H9 (cell line): Measurements from ENCODE around the gene HEYL. TPM values are rescaled to one million over a fixed set of nuclear protein-coding genes. Genes with fewer than 3 reads are reported as not detected.

ENCODE experiments used
- DNase-seq: peaks from one replicate; pipeline ENCODE4 v3.0.0-alpha.2; 2017
- H2AFZ ChIP-seq: one replicate; pipeline ENCODE4 v1.6.1; 2013; ENCODE audit warnings: mild to moderate bottlenecking, low read length, control low read depth, moderate library complexity
- H2AK5ac ChIP-seq: 2 replicates; pipeline ENCODE4 v1.6.1; 2013; ENCODE audit warnings: low read length, control low read depth, mixed read lengths; ENCODE audit not compliant: insufficient read length
- H2BK120ac ChIP-seq: one replicate; pipeline ENCODE4 v1.6.1; 2013; ENCODE audit warnings: low read depth, mild to moderate bottlenecking, low read length, control low read depth, inconsistent platforms; ENCODE audit not compliant: poor library complexity, severe bottlenecking
- H2BK12ac ChIP-seq: 2 replicates; pipeline ENCODE4 v1.6.1; 2013; ENCODE audit warnings: low read length, control low read depth, mixed read lengths, low read depth; ENCODE audit not compliant: insufficient read length
- H2BK15ac ChIP-seq: 2 replicates; pipeline ENCODE4 v1.6.1; 2013; ENCODE audit warnings: low read depth, low read length, control low read depth
- H2BK20ac ChIP-seq: one replicate; pipeline ENCODE4 v1.6.1; 2013; ENCODE audit warnings: low read depth, mild to moderate bottlenecking, low read length, control low read depth, inconsistent platforms; ENCODE audit not compliant: poor library complexity, severe bottlenecking
- H2BK5ac ChIP-seq: 2 replicates; pipeline ENCODE4 v1.6.1; 2013; ENCODE audit warnings: low read length, control low read depth, mixed read lengths; ENCODE audit not compliant: insufficient read length
- H3K14ac ChIP-seq: 2 replicates; pipeline ENCODE4 v1.6.1; 2013; ENCODE audit warnings: low read length, control low read depth; ENCODE audit not compliant: insufficient read depth
- H3K18ac ChIP-seq: 2 replicates; pipeline ENCODE4 v1.6.1; 2013; ENCODE audit warnings: low read depth, mild to moderate bottlenecking, mixed read lengths, low read length, control low read depth; ENCODE audit not compliant: insufficient read length
- H3K23ac ChIP-seq: 2 replicates; pipeline ENCODE4 v1.6.1; 2013; ENCODE audit warnings: low read length, control low read depth, mixed read lengths, low read depth; ENCODE audit not compliant: insufficient read length
- H3K23me2 ChIP-seq: 2 replicates; pipeline ENCODE4 v1.6.1; 2013; ENCODE audit warnings: low read depth, mild to moderate bottlenecking, mixed read lengths, low read length, control low read depth; ENCODE audit not compliant: insufficient read length, poor library complexity, severe bottlenecking
- H3K27ac ChIP-seq: 2 replicates; pipeline ENCODE4 v1.5.1; 2013; ENCODE audit warnings: low read length, control low read depth, mixed read lengths, low read depth; ENCODE audit not compliant: insufficient read length
- H3K27me3 ChIP-seq: 2 replicates; pipeline ENCODE4 v1.6.1; 2013; ENCODE audit warnings: low read length, control low read depth, inconsistent platforms; ENCODE audit not compliant: insufficient read depth
- H3K4ac ChIP-seq: 2 replicates; pipeline ENCODE4 v1.6.1; 2013; ENCODE audit warnings: low read depth, mild to moderate bottlenecking, control low read depth, inconsistent platforms, low read length, moderate library complexity
- H3K4me1 ChIP-seq: 2 replicates; pipeline ENCODE4 v1.6.1; 2013; ENCODE audit warnings: low read length, control low read depth, inconsistent platforms; ENCODE audit not compliant: insufficient read depth
- H3K4me2 ChIP-seq: 2 replicates; pipeline ENCODE4 v1.6.1; 2013; ENCODE audit warnings: low read length, control low read depth, mixed read lengths; ENCODE audit not compliant: insufficient read length, insufficient read depth
- H3K56ac ChIP-seq: 2 replicates; pipeline ENCODE4 v1.6.1; 2013; ENCODE audit warnings: low read depth, mild to moderate bottlenecking, mixed read lengths, low read length, control low read depth; ENCODE audit not compliant: insufficient read length
- H3K79me1 ChIP-seq: 2 replicates; pipeline ENCODE4 v1.6.1; 2013; ENCODE audit warnings: low read depth, mild to moderate bottlenecking, moderate library complexity, low read length, control low read depth, inconsistent platforms; ENCODE audit not compliant: insufficient read depth, poor library complexity, severe bottlenecking
- H3K79me2 ChIP-seq: 2 replicates; pipeline ENCODE4 v1.6.1; 2013; ENCODE audit warnings: low read length, control low read depth, inconsistent platforms; ENCODE audit not compliant: insufficient read depth
- H3K9ac ChIP-seq: 2 replicates; pipeline ENCODE4 v1.6.1; 2013; ENCODE audit warnings: low read length, control low read depth, mixed read lengths; ENCODE audit not compliant: insufficient read length; ENCODE audit errors: extremely low read depth
- H3K9me3 ChIP-seq: one replicate; pipeline ENCODE4 v1.6.1; 2013; ENCODE audit warnings: low read depth, low read length, inconsistent platforms; ENCODE audit not compliant: control insufficient read depth
- H3T11ph ChIP-seq: one replicate; pipeline ENCODE4 v1.6.1; 2013; ENCODE audit warnings: mild to moderate bottlenecking, low read length, control low read depth, inconsistent platforms
- H4K20me1 ChIP-seq: one replicate; pipeline ENCODE4 v1.6.1; 2013; ENCODE audit not compliant: control insufficient read depth, insufficient read length, insufficient read depth
- H4K5ac ChIP-seq: 2 replicates; pipeline ENCODE4 v1.6.1; 2013; ENCODE audit warnings: low read depth, mild to moderate bottlenecking, mixed read lengths, low read length, control low read depth; ENCODE audit not compliant: insufficient read length
- H4K8ac ChIP-seq: replicated peaks from 2 replicates; pipeline ENCODE4 v1.6.1; 2013; ENCODE audit warnings: low read length, control low read depth, mixed read lengths, low read depth; ENCODE audit not compliant: insufficient read length
- H4K91ac ChIP-seq: 2 replicates; pipeline ENCODE4 v1.6.1; 2013; ENCODE audit warnings: low read depth, mild to moderate bottlenecking, moderate library complexity, mixed read lengths, low read length, control low read depth; ENCODE audit not compliant: insufficient read length
- H3K27ac Mint-ChIP-seq, 3 experiments: 2 replicates in 2 of 3; 3 replicates in 1 of 3; pipeline ENCODE4 v1.8.0; 2020 to 2021; ENCODE audit warnings: mixed read lengths in 3 of 3, mild to moderate bottlenecking in 1 of 3, moderate library complexity in 1 of 3
- H3K27me3 Mint-ChIP-seq: 2 replicates; pipeline ENCODE4 v1.8.0; 2021; ENCODE audit warnings: low read depth, mild to moderate bottlenecking, moderate library complexity, mixed read lengths
- H3K36me3 Mint-ChIP-seq, 3 experiments: 2 replicates in 2 of 3; 3 replicates in 1 of 3; pipeline ENCODE4 v1.8.0; 2020 to 2021; ENCODE audit warnings: low read depth in 3 of 3, mixed read lengths in 3 of 3; ENCODE audit not compliant: insufficient read depth in 1 of 3
- H3K4me1 Mint-ChIP-seq, 2 experiments: 2 replicates each; pipeline ENCODE4 v1.8.0; 2020; ENCODE audit warnings: mixed read lengths in 2 of 2
- H3K4me3 Mint-ChIP-seq, 2 experiments: 2 replicates in 1 of 2; 3 replicates in 1 of 2; pipeline ENCODE4 v1.8.0; 2020 to 2021; ENCODE audit warnings: mild to moderate bottlenecking in 2 of 2, mixed read lengths in 2 of 2, moderate library complexity in 1 of 2
- H3K9me3 Mint-ChIP-seq, 2 experiments: 2 replicates in 1 of 2; 3 replicates in 1 of 2; pipeline ENCODE4 v1.8.0; 2020; ENCODE audit warnings: mild to moderate bottlenecking in 2 of 2, mixed read lengths in 2 of 2, moderate library complexity in 1 of 2
- CTCF ChIP-seq: fragments of 200-600 bp; sonication (generic); conservative IDR thresholded peaks from 3 replicates; pipeline ENCODE4 v1.8.0; 2021; ENCODE audit warnings: antibody characterized with exemption, mild to moderate bottlenecking
- WGBS: extraction: QIAGEN DNeasy Blood & Tissue Kit; methylation state at CpG from one replicate; pipeline ENCODE4 v1.1.7; 2013; ENCODE audit warnings: missing lambda C conversion rate, low lambda C conversion rate, mixed read lengths; ENCODE audit not compliant: insufficient read length; ENCODE audit errors: extremely low coverage; 5-methylcytosine and 5-hydroxymethylcytosine counted together
- total RNA-seq: library from RNA; stranded (reverse); gene quantifications from 2 replicates; pipeline ENCODE4 v1.2.1, GENCODE V29; 2021

Gene HEYL
- total RNA-seq, 1 experiment from 2014 or later = 1.9 TPM

- Histone ChIP-seq H3K4me2 (no peak overlapping the region), H3K79me1 (no peaks in the 10 kb centered on the region), H2BK20ac (no peak overlapping the region), H2BK120ac (no peak overlapping the region), H3K4me1 (no peaks in the 10 kb centered on the region), H2BK12ac (no peak overlapping the region), H4K20me1 (no peaks in the 10 kb centered on the region), H2AK5ac (no peak overlapping the region), H3K56ac (no peak overlapping the region), H3K27ac (no peak overlapping the region), H2AFZ (no peak overlapping the region), H3K14ac (no peak overlapping the region), H4K8ac (no peak overlapping the region), H3K23me2 (no peaks in the 10 kb centered on the region), H2BK15ac (no peak overlapping the region), H4K91ac (no peak overlapping the region), H3K27me3 (peaks cover 3% of the 10 kb centered on the region; the same call in 1 of the 2 replicates), H3T11ph (no peak overlapping the region), H3K23ac (no peak overlapping the region), H4K5ac (no peak overlapping the region), H3K79me2 (no peaks in the 10 kb centered on the region), H3K9ac (no peak overlapping the region), H3K18ac (no peak overlapping the region), H3K4ac (no peak overlapping the region), H2BK5ac (no peak overlapping the region), H3K9me3 (no peaks in the 10 kb centered on the region)
- Mint-ChIP-seq H3K27ac (no peak overlapping the region; a peak in 1 of 7 replicates), H3K4me3 (no peak overlapping the region; a peak in 2 of 5 replicates), H3K36me3 (no peaks in the 10 kb centered on the region), H3K4me1 (peaks cover 3 to 6% of the 10 kb centered on the region in 2 experiments), H3K27me3 (peaks cover 99% of the 10 kb centered on the region), H3K9me3 (no peaks in the 10 kb centered on the region)
- DNase-seq = peak; percentile 85
- no CpG with 5 or more reads among the region's 6 CpGs for WGBS
- TF ChIP-seq CTCF = peak; percentile 95
These were observed 18.6 kb upstream of the HEYL start for GRCh38 chr1:39657923-39658485.
